ENCODE results near the gene IL17C. TPM values are rescaled to one million over a fixed set of nuclear protein-coding genes. Genes with fewer than 3 reads are reported as not detected.
A peak's percentile ranks its signal among the peaks of the same experiment; 100 is the strongest.

Gene IL17C
- total and polyA plus RNA-seq, 9 of the 15 experiments (the other 6 are each of a cell fraction or from before 2014, with no cell fraction given) = not detected

DNA sequence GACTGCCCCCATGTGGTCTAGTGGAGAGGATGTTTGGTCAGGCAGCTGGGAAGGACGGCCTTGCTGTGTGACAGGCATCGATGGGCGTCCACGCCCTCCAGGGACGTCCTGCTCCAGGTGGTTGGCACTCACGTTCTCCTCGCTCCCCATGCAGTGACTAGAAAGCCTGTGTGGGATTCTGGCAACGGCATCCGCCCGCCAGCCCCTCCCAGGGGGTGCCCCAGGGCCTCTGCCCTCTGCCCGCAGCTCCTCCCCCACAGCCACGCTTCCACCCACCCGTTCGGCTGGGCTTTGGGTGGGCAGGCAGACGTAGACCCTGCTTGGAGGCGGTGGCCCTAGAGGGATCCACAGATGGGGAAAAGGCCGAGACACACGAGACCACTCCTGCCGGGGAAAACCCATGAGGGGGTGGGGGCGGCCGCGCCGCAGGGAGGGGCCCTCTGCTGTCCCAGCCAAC, 4.7 kb upstream of the IL17C start (continued):
- TF ChIP-seq TAF1 (IDR thresholded peaks at IDR 0.05; ENCODE audit: control insufficient read depth, extremely low read depth, insufficient read depth, low read length, severe bottlenecking) (no peak), ZNF197 (CRISPR knock-in tag; IDR thresholded peaks at IDR 0.05; ENCODE audit: low read depth) (no peak), FUS (optimal IDR thresholded peaks at IDR 0.05; ENCODE audit: low read depth, low read length) (no peak), TAF9B (IDR thresholded peaks at IDR 0.05; ENCODE audit: partially characterized antibody) (no peak), SP1 (CRISPR knock-in tag; IDR thresholded peaks at IDR 0.05) (no peak), MYNN (IDR thresholded peaks at IDR 0.05) (peak; percentile 41; the same call in 1 of the 2 replicates), MYNN (CRISPR knock-in tag; IDR thresholded peaks at IDR 0.05) (no peak), E2F3 (CRISPR knock-in tag; IDR thresholded peaks at IDR 0.05) (no peak), SMARCA4 (IDR thresholded peaks at IDR 0.05) (no peak), KDM5B (IDR thresholded peaks at IDR 0.05; ENCODE audit: insufficient replicate concordance, low read depth, low read length) (no peak), MYC (IDR thresholded peaks at IDR 0.05; ENCODE audit: low read depth, low read length) (no peak), MYC (CRISPR knock-in tag; IDR thresholded peaks at IDR 0.05; ENCODE audit: borderline replicate concordance, low read depth) (no peak), ELF2 (CRISPR knock-in tag; IDR thresholded peaks at IDR 0.05) (no peak), ZZZ3 (IDR thresholded peaks at IDR 0.05) (no peak), ILK (tag; IDR thresholded peaks at IDR 0.05; ENCODE audit: borderline replicate concordance, low read depth) (no peak), FOS (IDR thresholded peaks at IDR 0.05; ENCODE audit: extremely low read depth, insufficient read length) (no peak), XRCC3 (IDR thresholded peaks at IDR 0.05) (no peak), MCM3 (IDR thresholded peaks at IDR 0.05) (no peak), ZFPM2 (CRISPR knock-in tag; IDR thresholded peaks at IDR 0.05) (no peak), ZBTB7A (IDR thresholded peaks at IDR 0.05; ENCODE audit: borderline replicate concordance, control insufficient read depth, low read depth, low read length) (peak; percentile 25; the same call in 1 of the 2 replicates)
- TF ChIP-seq, protein P1, sequence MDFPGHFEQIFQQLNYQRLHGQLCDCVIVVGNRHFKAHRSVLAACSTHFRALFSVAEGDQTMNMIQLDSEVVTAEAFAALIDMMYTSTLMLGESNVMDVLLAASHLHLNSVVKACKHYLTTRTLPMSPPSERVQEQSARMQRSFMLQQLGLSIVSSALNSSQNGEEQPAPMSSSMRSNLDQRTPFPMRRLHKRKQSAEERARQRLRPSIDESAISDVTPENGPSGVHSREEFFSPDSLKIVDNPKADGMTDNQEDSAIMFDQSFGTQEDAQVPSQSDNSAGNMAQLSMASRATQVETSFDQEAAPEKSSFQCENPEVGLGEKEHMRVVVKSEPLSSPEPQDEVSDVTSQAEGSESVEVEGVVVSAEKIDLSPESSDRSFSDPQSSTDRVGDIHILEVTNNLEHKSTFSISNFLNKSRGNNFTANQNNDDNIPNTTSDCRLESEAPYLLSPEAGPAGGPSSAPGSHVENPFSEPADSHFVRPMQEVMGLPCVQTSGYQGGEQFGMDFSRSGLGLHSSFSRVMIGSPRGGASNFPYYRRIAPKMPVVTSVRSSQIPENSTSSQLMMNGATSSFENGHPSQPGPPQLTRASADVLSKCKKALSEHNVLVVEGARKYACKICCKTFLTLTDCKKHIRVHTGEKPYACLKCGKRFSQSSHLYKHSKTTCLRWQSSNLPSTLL (IDR thresholded peaks at IDR 0.05) = no peak
- TF ChIP-seq, protein P2, sequence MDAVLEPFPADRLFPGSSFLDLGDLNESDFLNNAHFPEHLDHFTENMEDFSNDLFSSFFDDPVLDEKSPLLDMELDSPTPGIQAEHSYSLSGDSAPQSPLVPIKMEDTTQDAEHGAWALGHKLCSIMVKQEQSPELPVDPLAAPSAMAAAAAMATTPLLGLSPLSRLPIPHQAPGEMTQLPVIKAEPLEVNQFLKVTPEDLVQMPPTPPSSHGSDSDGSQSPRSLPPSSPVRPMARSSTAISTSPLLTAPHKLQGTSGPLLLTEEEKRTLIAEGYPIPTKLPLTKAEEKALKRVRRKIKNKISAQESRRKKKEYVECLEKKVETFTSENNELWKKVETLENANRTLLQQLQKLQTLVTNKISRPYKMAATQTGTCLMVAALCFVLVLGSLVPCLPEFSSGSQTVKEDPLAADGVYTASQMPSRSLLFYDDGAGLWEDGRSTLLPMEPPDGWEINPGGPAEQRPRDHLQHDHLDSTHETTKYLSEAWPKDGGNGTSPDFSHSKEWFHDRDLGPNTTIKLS (IDR thresholded peaks at IDR 0.05; ENCODE audit: borderline replicate concordance, low read depth) = no peak
- TF ChIP-seq, protein P3, sequence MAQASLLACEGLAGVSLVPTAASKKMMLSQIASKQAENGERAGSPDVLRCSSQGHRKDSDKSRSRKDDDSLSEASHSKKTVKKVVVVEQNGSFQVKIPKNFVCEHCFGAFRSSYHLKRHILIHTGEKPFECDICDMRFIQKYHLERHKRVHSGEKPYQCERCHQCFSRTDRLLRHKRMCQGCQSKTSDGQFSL (CRISPR knock-in tag; IDR thresholded peaks at IDR 0.05) = no peak
- TF ChIP-seq, protein P3 (tag; IDR thresholded peaks at IDR 0.05) = no peak
- TF ChIP-seq, protein P4, sequence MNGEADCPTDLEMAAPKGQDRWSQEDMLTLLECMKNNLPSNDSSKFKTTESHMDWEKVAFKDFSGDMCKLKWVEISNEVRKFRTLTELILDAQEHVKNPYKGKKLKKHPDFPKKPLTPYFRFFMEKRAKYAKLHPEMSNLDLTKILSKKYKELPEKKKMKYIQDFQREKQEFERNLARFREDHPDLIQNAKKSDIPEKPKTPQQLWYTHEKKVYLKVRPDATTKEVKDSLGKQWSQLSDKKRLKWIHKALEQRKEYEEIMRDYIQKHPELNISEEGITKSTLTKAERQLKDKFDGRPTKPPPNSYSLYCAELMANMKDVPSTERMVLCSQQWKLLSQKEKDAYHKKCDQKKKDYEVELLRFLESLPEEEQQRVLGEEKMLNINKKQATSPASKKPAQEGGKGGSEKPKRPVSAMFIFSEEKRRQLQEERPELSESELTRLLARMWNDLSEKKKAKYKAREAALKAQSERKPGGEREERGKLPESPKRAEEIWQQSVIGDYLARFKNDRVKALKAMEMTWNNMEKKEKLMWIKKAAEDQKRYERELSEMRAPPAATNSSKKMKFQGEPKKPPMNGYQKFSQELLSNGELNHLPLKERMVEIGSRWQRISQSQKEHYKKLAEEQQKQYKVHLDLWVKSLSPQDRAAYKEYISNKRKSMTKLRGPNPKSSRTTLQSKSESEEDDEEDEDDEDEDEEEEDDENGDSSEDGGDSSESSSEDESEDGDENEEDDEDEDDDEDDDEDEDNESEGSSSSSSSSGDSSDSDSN (IDR thresholded peaks at IDR 0.05; ENCODE audit: borderline replicate concordance in 1 of 2, low read depth in 2 of 2, low read length in 2 of 2) = no peak

All from K562 (cell line).